Fibroblast of villous mesenchyme (primary cell): ENCODE measurements around the gene NOC4L. TPM values are rescaled to one million over a fixed set of nuclear protein-coding genes. Genes with fewer than 3 reads are reported as not detected.

Source experiments
- DNase-seq: peaks from one replicate; pipeline ENCODE4 v3.0.0-alpha.2; 2010; ENCODE audit warnings: low read depth
- H3K4me3 ChIP-seq: 2 replicates; pipeline ENCODE4 v1.5.1; 2011; ENCODE audit warnings: low read depth, mild to moderate bottlenecking, low read length
- CTCF ChIP-seq: IDR thresholded peaks from 2 replicates; pipeline ENCODE4 v1.5.1; 2012; ENCODE audit warnings: low read depth, mild to moderate bottlenecking, low read length; ENCODE audit not compliant: insufficient read depth
- small RNA-seq: library from RNA; depleted of rRNA; stranded (forward); fragments of <200 nt; gene quantifications from one replicate; pipeline ENCODE3, GENCODE V24; 2012
- total RNA-seq: library from RNA; depleted of rRNA; stranded (reverse); fragments of >200 nt; gene quantifications from 2 replicates; pipeline ENCODE4 v1.2.3, GENCODE V29; 2012

NOC4L gene
- total RNA-seq, 1 donor = 12.1 TPM

- TF ChIP-seq CTCF = no peak
- DNase-seq = no peak
- H3K4me3 ChIP-seq = no peak overlapping the region
These were observed 56.5 kb downstream of the NOC4L start for GRCh38 chr12:132200800-132201199.

DNA sequence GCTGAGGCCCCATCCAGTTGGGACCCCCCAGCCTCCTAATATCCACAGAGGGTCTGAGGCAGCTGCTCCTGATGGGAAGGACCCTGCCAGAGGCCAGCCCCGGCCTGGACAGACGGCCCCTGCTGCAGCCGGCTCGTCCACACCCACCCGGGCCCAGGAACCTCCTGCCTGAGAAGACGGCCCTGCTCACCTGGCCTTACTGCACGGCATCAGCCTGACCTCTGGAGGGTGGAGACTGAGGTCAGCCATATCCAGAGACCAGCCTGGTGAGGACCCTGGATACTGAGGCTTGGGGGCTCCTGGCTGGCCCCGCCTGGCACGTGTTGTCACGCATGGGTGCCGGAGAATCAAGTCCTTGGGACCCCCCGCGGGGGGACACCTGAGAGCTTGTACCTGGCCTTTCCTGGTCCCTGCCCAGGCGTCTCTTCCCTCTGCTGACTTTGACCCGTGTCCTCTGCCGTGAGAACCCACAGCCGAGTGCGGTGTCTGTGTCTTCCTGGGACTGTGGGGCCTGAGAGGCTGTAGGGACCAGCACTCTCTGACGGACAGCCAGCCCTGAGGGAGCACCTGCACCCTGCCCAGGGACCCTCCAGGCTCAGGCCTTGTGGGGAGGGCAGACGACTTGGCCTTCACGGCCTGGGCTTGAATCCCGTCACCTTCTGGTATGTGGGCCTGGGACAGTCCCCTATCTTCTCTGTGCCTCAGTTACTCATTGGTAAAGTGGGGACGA, 57.3 kb downstream of the NOC4L start:
- no peak for TF ChIP-seq CTCF
- no peak overlapping the region for H3K4me3 ChIP-seq
- DNase-seq = no peak

Small RNA genes within 50 kb of the gene (small RNA-seq; reads per million reads assigned to genes)
- gene AC138466.3 = not detected

Other genes with a start within 250 kb of the NOC4L start
- gene ULK1, start 249.8 kb upstream of the NOC4L start, total RNA-seq = 9.3 and 11.7 TPM in 2 replicates
- gene PUS1, start 215.2 kb upstream of the NOC4L start, total RNA-seq = 10.0 and 13.0 TPM in 2 replicates
- gene EP400, start 194.5 kb upstream of the NOC4L start, total RNA-seq = 13.0 and 13.2 TPM in 2 replicates
- 8.2 and 11.3 TPM in 2 replicates for gene DDX51, start 138 bp upstream of the NOC4L start, total RNA-seq
- not detected in 2 replicates for gene GALNT9, start 185.1 kb downstream of the NOC4L start, total RNA-seq